Liver (tissue), 3 donors: Measurements from ENCODE around the gene IGFBP1.

Experiments used
- CTCF ChIP-seq: fragments of 150-350 bp; IDR thresholded peaks from 2 replicates; pipeline ENCODE4 v1.5.1; 2017; ENCODE audit warnings: improper control_type of control experiment, low read depth, low read length; ENCODE audit not compliant: missing input control
- GABPA ChIP-seq, 2 donors: IDR thresholded peaks in 1 of 2; conservative IDR thresholded peaks in 1 of 2; 2 replicates each; pipeline ENCODE4 v1.6.1; 2016; ENCODE audit warnings: antibody characterized with exemption in 2 of 2, mild to moderate bottlenecking in 1 of 2, moderate library complexity in 1 of 2
- MAX ChIP-seq: IDR thresholded peaks from 2 replicates; pipeline ENCODE4 v1.6.1; 2016; ENCODE audit warnings: antibody characterized with exemption
- REST ChIP-seq: IDR thresholded peaks from 2 replicates; pipeline ENCODE4 v1.6.1; 2016; ENCODE audit warnings: antibody characterized with exemption, mild to moderate bottlenecking
- donor health status: healthy.
- donor health status: healthy.

DNA sequence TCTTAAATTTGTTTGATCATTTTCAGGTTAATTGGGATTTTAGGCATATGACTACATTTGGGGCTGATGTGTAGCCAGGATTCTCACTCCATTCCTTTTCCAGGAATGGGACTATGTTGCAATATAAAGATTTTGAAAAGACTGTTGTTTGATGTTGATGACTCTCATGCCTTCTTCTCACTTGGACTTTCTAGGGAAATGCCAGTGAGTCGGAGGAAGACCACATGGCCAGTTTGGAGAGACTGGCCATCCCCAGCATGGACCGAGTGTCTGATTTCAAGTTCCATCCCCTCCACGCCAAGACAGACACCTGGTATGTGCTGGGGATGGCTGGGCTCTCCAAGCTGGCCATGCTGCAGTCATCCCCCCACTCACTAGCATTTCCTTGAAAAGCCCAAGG lies 27.3 kb downstream of the IGFBP1 start:
- no peak for TF ChIP-seq CTCF
- no peak for TF ChIP-seq GABPA (IDR thresholded peaks at IDR 0.05 in 1 of 2, conservative IDR thresholded peaks at IDR 0.05 in 1 of 2)
- no peak for TF ChIP-seq REST
- no peak for TF ChIP-seq MAX
